NT2/D1 (cell line): ENCODE measurements around the gene OVCH1.

Experiments used
- YY1 ChIP-seq: IDR thresholded peaks from 2 replicates; pipeline ENCODE4 v1.6.1; 2011; ENCODE audit not compliant: insufficient read length, insufficient read depth
- ZNF274 ChIP-seq: IDR thresholded peaks from 2 replicates; pipeline ENCODE4 v1.6.1; 2011; ENCODE audit warnings: mild to moderate bottlenecking, low read depth, low read length

DNA sequence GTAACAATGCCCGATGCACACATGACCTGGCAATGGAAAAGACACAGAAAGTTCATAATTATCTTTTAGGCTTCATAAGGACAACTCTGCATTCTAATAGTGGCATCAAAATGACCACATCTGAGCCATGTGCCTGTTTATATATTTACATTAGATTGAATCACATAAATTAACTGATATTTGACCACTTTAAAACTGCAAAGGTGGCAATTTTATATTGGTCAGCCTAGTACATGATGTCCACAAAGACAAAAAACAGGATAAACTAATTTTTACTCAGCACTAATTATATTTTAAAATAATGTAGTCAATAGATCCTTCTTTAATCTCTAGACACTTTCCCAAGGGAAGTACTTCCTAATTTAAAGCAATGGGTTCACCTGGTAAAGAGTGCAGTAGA lies 12.0 kb upstream of the OVCH1 start:
- TF ChIP-seq YY1 (no peak), ZNF274 (no peak)
